Measurements from ENCODE around the gene LRRC4B. TPM values are rescaled to one million over a fixed set of nuclear protein-coding genes. Genes with fewer than 3 reads are reported as not detected.

LRRC4B gene
- total and polyA plus RNA-seq, 2 of the 8 experiments (the other 6 are each of a cell fraction or from before 2014, with no cell fraction given), result 13.4 to 21.2 TPM

DNA sequence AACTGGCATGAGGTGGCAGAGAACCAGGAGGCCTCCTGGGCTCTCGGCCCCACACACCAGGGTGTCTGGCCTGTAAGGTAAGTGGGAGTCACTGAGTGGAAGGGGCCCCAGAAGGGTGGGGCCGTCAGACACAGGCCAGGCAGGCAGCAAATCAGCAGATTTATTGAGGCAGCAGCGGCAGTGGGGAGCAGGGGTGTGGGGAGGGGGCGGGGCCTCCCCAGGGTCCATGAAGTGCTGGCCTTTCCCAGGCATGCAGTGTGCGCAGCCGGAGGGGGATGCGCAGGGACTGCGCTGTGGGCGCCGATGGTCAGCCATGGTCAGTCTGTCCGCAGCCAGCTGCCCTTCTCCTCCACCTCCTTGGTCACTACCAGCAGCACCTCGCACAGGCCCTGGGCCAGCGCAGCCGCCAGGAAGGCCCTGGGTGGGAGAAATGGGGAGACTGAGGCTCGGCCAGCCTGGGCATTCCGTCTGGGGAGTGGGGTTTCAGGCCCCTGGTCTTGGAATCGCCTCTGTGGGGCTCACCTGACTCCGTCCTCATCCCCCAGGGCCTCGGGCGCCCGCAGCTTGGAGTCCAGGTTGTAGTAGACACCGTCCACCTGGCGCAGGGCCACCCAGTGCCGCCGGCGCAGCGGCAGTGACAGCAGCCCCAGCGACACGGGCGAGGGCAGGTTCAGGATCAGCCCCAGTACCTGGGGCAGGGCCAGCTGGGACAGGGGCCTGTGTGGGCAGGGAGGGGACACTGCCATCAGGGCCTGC, 62.2 kb downstream of the LRRC4B start (continued):
- TF ChIP-seq, protein P1, sequence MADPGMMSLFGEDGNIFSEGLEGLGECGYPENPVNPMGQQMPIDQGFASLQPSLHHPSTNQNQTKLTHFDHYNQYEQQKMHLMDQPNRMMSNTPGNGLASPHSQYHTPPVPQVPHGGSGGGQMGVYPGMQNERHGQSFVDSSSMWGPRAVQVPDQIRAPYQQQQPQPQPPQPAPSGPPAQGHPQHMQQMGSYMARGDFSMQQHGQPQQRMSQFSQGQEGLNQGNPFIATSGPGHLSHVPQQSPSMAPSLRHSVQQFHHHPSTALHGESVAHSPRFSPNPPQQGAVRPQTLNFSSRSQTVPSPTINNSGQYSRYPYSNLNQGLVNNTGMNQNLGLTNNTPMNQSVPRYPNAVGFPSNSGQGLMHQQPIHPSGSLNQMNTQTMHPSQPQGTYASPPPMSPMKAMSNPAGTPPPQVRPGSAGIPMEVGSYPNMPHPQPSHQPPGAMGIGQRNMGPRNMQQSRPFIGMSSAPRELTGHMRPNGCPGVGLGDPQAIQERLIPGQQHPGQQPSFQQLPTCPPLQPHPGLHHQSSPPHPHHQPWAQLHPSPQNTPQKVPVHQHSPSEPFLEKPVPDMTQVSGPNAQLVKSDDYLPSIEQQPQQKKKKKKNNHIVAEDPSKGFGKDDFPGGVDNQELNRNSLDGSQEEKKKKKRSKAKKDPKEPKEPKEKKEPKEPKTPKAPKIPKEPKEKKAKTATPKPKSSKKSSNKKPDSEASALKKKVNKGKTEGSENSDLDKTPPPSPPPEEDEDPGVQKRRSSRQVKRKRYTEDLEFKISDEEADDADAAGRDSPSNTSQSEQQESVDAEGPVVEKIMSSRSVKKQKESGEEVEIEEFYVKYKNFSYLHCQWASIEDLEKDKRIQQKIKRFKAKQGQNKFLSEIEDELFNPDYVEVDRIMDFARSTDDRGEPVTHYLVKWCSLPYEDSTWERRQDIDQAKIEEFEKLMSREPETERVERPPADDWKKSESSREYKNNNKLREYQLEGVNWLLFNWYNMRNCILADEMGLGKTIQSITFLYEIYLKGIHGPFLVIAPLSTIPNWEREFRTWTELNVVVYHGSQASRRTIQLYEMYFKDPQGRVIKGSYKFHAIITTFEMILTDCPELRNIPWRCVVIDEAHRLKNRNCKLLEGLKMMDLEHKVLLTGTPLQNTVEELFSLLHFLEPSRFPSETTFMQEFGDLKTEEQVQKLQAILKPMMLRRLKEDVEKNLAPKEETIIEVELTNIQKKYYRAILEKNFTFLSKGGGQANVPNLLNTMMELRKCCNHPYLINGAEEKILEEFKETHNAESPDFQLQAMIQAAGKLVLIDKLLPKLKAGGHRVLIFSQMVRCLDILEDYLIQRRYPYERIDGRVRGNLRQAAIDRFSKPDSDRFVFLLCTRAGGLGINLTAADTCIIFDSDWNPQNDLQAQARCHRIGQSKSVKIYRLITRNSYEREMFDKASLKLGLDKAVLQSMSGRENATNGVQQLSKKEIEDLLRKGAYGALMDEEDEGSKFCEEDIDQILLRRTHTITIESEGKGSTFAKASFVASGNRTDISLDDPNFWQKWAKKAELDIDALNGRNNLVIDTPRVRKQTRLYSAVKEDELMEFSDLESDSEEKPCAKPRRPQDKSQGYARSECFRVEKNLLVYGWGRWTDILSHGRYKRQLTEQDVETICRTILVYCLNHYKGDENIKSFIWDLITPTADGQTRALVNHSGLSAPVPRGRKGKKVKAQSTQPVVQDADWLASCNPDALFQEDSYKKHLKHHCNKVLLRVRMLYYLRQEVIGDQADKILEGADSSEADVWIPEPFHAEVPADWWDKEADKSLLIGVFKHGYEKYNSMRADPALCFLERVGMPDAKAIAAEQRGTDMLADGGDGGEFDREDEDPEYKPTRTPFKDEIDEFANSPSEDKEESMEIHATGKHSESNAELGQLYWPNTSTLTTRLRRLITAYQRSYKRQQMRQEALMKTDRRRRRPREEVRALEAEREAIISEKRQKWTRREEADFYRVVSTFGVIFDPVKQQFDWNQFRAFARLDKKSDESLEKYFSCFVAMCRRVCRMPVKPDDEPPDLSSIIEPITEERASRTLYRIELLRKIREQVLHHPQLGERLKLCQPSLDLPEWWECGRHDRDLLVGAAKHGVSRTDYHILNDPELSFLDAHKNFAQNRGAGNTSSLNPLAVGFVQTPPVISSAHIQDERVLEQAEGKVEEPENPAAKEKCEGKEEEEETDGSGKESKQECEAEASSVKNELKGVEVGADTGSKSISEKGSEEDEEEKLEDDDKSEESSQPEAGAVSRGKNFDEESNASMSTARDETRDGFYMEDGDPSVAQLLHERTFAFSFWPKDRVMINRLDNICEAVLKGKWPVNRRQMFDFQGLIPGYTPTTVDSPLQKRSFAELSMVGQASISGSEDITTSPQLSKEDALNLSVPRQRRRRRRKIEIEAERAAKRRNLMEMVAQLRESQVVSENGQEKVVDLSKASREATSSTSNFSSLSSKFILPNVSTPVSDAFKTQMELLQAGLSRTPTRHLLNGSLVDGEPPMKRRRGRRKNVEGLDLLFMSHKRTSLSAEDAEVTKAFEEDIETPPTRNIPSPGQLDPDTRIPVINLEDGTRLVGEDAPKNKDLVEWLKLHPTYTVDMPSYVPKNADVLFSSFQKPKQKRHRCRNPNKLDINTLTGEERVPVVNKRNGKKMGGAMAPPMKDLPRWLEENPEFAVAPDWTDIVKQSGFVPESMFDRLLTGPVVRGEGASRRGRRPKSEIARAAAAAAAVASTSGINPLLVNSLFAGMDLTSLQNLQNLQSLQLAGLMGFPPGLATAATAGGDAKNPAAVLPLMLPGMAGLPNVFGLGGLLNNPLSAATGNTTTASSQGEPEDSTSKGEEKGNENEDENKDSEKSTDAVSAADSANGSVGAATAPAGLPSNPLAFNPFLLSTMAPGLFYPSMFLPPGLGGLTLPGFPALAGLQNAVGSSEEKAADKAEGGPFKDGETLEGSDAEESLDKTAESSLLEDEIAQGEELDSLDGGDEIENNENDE (IDR thresholded peaks at IDR 0.05; ENCODE audit: insufficient replicate concordance, low read length), result no peak
- TF ChIP-seq MAFK (IDR thresholded peaks at IDR 0.05; ENCODE audit: low read depth, low read length) (no peak), TBP (IDR thresholded peaks at IDR 0.05; ENCODE audit: low read depth, low read length) (no peak), RAD21 (IDR thresholded peaks at IDR 0.05 in 1 of 2, conservative IDR thresholded peaks at IDR 0.05 in 1 of 2; ENCODE audit: low read depth in 2 of 2, low read length in 2 of 2) (no peak), RXRA (IDR thresholded peaks at IDR 0.05; ENCODE audit: insufficient read depth, low read depth, low read length) (no peak), SUZ12 (IDR thresholded peaks at IDR 0.05; ENCODE audit: low read length) (no peak)
- TF ChIP-seq, protein P2, sequence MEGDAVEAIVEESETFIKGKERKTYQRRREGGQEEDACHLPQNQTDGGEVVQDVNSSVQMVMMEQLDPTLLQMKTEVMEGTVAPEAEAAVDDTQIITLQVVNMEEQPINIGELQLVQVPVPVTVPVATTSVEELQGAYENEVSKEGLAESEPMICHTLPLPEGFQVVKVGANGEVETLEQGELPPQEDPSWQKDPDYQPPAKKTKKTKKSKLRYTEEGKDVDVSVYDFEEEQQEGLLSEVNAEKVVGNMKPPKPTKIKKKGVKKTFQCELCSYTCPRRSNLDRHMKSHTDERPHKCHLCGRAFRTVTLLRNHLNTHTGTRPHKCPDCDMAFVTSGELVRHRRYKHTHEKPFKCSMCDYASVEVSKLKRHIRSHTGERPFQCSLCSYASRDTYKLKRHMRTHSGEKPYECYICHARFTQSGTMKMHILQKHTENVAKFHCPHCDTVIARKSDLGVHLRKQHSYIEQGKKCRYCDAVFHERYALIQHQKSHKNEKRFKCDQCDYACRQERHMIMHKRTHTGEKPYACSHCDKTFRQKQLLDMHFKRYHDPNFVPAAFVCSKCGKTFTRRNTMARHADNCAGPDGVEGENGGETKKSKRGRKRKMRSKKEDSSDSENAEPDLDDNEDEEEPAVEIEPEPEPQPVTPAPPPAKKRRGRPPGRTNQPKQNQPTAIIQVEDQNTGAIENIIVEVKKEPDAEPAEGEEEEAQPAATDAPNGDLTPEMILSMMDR (IDR thresholded peaks at IDR 0.05; ENCODE audit: control extremely low read depth in 1 of 3, insufficient read depth in 1 of 3, low read depth in 1 of 3, low read length in 3 of 3), result no peak
